Measurements from ENCODE around the gene ATG2B.

DNA sequence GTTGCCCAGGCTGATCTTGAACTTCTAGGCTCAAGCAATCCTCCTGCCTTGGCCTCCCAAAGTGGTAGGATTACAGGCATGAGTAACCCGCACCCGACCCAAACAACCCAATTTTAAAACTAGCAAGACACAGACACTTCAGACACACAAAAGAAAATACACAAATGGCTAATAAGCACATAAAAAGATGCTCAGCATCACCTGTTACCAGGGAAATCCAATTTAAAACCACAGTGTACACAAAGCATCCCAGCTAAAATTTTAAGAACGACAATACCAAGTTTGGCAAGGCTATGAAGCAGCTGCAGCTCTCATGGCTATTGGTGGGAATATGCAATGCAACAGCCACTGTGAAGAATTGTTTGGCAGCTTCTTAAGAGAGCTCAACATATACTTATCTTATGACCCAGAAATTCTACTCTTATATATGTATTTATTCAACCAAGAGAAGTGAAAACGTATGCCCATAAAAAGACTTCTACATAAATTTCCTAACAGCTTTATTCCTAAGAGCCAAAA, 65.1 kb downstream of the ATG2B start:
- TF ChIP-seq, protein P1, sequence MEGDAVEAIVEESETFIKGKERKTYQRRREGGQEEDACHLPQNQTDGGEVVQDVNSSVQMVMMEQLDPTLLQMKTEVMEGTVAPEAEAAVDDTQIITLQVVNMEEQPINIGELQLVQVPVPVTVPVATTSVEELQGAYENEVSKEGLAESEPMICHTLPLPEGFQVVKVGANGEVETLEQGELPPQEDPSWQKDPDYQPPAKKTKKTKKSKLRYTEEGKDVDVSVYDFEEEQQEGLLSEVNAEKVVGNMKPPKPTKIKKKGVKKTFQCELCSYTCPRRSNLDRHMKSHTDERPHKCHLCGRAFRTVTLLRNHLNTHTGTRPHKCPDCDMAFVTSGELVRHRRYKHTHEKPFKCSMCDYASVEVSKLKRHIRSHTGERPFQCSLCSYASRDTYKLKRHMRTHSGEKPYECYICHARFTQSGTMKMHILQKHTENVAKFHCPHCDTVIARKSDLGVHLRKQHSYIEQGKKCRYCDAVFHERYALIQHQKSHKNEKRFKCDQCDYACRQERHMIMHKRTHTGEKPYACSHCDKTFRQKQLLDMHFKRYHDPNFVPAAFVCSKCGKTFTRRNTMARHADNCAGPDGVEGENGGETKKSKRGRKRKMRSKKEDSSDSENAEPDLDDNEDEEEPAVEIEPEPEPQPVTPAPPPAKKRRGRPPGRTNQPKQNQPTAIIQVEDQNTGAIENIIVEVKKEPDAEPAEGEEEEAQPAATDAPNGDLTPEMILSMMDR (conservative IDR thresholded peaks at IDR 0.05 in 1 of 2, IDR thresholded peaks at IDR 0.05 in 1 of 2; ENCODE audit: low read depth in 1 of 2, low read length in 2 of 2): no peak
- no peak for TF ChIP-seq EZH2 (IDR thresholded peaks at IDR 0.05; ENCODE audit: low read length, missing control alignments)
